IMR-90 (cell line): ENCODE results near the gene EGFR. TPM values are rescaled to one million over a fixed set of nuclear protein-coding genes. Genes with fewer than 3 reads are reported as not detected.
A peak's percentile ranks its signal among the peaks of the same experiment; 100 is the strongest.

Source experiments
- ATAC-seq: fragments of 200-7000 bp; cut with Tn5 transposase; 2 replicates; pipeline ENCODE4 v1.9.1; 2020; ENCODE audit warnings: low read depth, mild to moderate bottlenecking, moderate library complexity
- BruUV-seq: library from RNA; stranded (reverse); fragments of 400-500 nt; replicated peaks from 2 replicates; lab custom pipeline; 2021; lab: Mats Ljungman, UMichigan
- CTCF ChIA-PET: fragments of 300-600 bp; formaldehyde crosslinking; extraction: SDS; loops from one replicate; lab custom pipeline; 2021; ENCODE audit warnings: antibody characterized with exemption; lab: Yijun Ruan, JAX
- POLR2A ChIA-PET: fragments of 300-600 bp; sonication (Branson Sonifier 250); formaldehyde crosslinking; loops from one replicate; lab custom pipeline; 2022; ENCODE audit warnings: antibody characterized with exemption; ENCODE audit not compliant: unreplicated experiment; lab: Charles Lee
- DNase-seq: peaks from one replicate; pipeline ENCODE4 v3.0.0; 2013
- H2AFZ ChIP-seq: replicated peaks from 2 replicates; pipeline ENCODE3; 2013; ENCODE audit warnings: low read length, mild to moderate bottlenecking; ENCODE audit not compliant: poor library complexity
- H2AK5ac ChIP-seq: 2 replicates; pipeline ENCODE4 v1.6.1; 2013; ENCODE audit warnings: low read depth, low read length, inconsistent platforms
- H2AK9ac ChIP-seq: replicated peaks from 2 replicates; pipeline ENCODE3; 2013; ENCODE audit warnings: mild to moderate bottlenecking, low read depth, low read length, moderate library complexity; ENCODE audit not compliant: poor library complexity
- H2BK120ac ChIP-seq: 2 replicates; pipeline ENCODE4 v1.6.1; 2013; ENCODE audit warnings: low read depth, low read length, inconsistent platforms
- H2BK15ac ChIP-seq: 3 replicates; pipeline ENCODE4 v1.6.1; 2013; ENCODE audit warnings: low read depth, low read length, inconsistent platforms
- H2BK20ac ChIP-seq: 2 replicates; pipeline ENCODE4 v1.6.1; 2013; ENCODE audit warnings: low read depth, mild to moderate bottlenecking, inconsistent platforms, low read length, moderate library complexity
- H2BK5ac ChIP-seq: 2 replicates; pipeline ENCODE4 v1.6.1; 2013; ENCODE audit warnings: mild to moderate bottlenecking, low read depth, low read length, inconsistent platforms; ENCODE audit not compliant: poor library complexity, severe bottlenecking
- H3K14ac ChIP-seq: replicated peaks from 2 replicates; pipeline ENCODE4 v1.6.1; 2013; ENCODE audit warnings: low read depth, low read length, inconsistent platforms
- H3K18ac ChIP-seq: 2 replicates; pipeline ENCODE4 v1.6.1; 2013; ENCODE audit warnings: low read depth, low read length, control low read depth
- H3K23ac ChIP-seq: 2 replicates; pipeline ENCODE4 v1.6.1; 2013; ENCODE audit warnings: low read depth, low read length, inconsistent platforms
- H3K27ac ChIP-seq: 2 replicates; pipeline ENCODE4 v1.5.1; 2013; ENCODE audit warnings: mild to moderate bottlenecking, control low read depth, low read length; ENCODE audit not compliant: insufficient read depth
- H3K27me3 ChIP-seq: 2 replicates; pipeline ENCODE4 v1.6.1; 2013; ENCODE audit warnings: low read length; ENCODE audit not compliant: control insufficient read depth, insufficient read depth
- H3K36me3 ChIP-seq: 2 replicates; pipeline ENCODE4 v1.6.1; 2013; ENCODE audit warnings: low read length, mixed read lengths; ENCODE audit not compliant: control insufficient read depth, insufficient read depth
- H3K4ac ChIP-seq: 2 replicates; pipeline ENCODE4 v1.6.1; 2013; ENCODE audit warnings: low read depth, low read length, inconsistent platforms
- H3K4me1 ChIP-seq: 2 replicates; pipeline ENCODE4 v1.6.1; 2013; ENCODE audit warnings: low read length, mixed read lengths; ENCODE audit not compliant: control insufficient read depth, insufficient read depth
- H3K4me2 ChIP-seq: 2 replicates; pipeline ENCODE4 v1.6.1; 2013; ENCODE audit warnings: low read depth, mild to moderate bottlenecking, control low read depth, low read length, moderate library complexity
- H3K4me3 ChIP-seq: 2 replicates; pipeline ENCODE4 v1.5.1; 2013; ENCODE audit warnings: low read depth, mild to moderate bottlenecking, control low read depth, low read length, moderate library complexity; ENCODE audit not compliant: insufficient read depth
- H3K56ac ChIP-seq: 2 replicates; pipeline ENCODE4 v1.6.1; 2013; ENCODE audit warnings: low read length, inconsistent platforms; ENCODE audit not compliant: insufficient read depth; ENCODE audit errors: extremely low read depth
- H3K79me1 ChIP-seq, 2 experiments: 2 replicates each; pipeline ENCODE4 v1.6.1; 2013; ENCODE audit warnings: low read length in 2 of 2, inconsistent platforms in 1 of 2, low read depth in 1 of 2
- H3K9ac ChIP-seq: 2 replicates; pipeline ENCODE4 v1.6.1; 2013; ENCODE audit warnings: low read depth, low read length, control low read depth
- H3K9me1 ChIP-seq: 2 replicates; pipeline ENCODE4 v1.6.1; 2013; ENCODE audit warnings: low read length, inconsistent platforms; ENCODE audit not compliant: insufficient read depth
- H3K9me3 ChIP-seq: 2 replicates; pipeline ENCODE4 v1.6.1; 2013; ENCODE audit warnings: low read length; ENCODE audit not compliant: control insufficient read depth, insufficient read depth
- H4K20me1 ChIP-seq: 2 replicates; pipeline ENCODE4 v1.6.1; 2013; ENCODE audit warnings: low read length, inconsistent platforms; ENCODE audit not compliant: insufficient read depth
- H4K5ac ChIP-seq: 2 replicates; pipeline ENCODE4 v1.6.1; 2013; ENCODE audit warnings: mild to moderate bottlenecking, low read depth, low read length, control low read depth
- H4K8ac ChIP-seq, 2 experiments: 2 replicates each; pipeline ENCODE4 v1.6.1; 2013; ENCODE audit warnings: low read depth in 2 of 2, low read length in 2 of 2, control low read depth in 1 of 2, inconsistent platforms in 1 of 2
- H4K91ac ChIP-seq: 2 replicates; pipeline ENCODE4 v1.6.1; 2013; ENCODE audit warnings: low read depth, low read length, inconsistent platforms; ENCODE audit not compliant: insufficient read depth
- BHLHE40 ChIP-seq: fragments of 150-350 bp; IDR thresholded peaks from 2 replicates; pipeline ENCODE4 v1.6.1; 2016; ENCODE audit warnings: mild to moderate bottlenecking, low read depth, low read length
- CEBPB ChIP-seq: IDR thresholded peaks from 2 replicates; pipeline ENCODE4 v1.6.1; 2012; ENCODE audit warnings: low read depth, low read length, improper control_type of control experiment
- CHD1 ChIP-seq: IDR thresholded peaks from 2 replicates; pipeline ENCODE4 v1.6.1; 2012; ENCODE audit warnings: low read depth, low read length, improper control_type of control experiment
- CTCF ChIP-seq: conservative IDR thresholded peaks from 2 replicates; pipeline ENCODE4 v1.5.1; 2012; ENCODE audit warnings: mild to moderate bottlenecking, low read depth, low read length, improper control_type of control experiment
- ELK1 ChIP-seq: fragments of 150-350 bp; IDR thresholded peaks from 2 replicates; pipeline ENCODE4 v1.6.1; 2016; ENCODE audit warnings: low read depth, mild to moderate bottlenecking, low read length, moderate library complexity, borderline replicate concordance
- FOS ChIP-seq: fragments of 150-350 bp; IDR thresholded peaks from 2 replicates; pipeline ENCODE4 v1.6.1; 2016; ENCODE audit warnings: low read depth, low read length
- MAFK ChIP-seq: IDR thresholded peaks from 2 replicates; pipeline ENCODE4 v1.6.1; 2012; ENCODE audit warnings: low read depth, low read length, improper control_type of control experiment
- MAZ ChIP-seq: IDR thresholded peaks from 2 replicates; pipeline ENCODE4 v1.6.1; 2012; ENCODE audit warnings: low read depth, mild to moderate bottlenecking, low read length, improper control_type of control experiment, moderate library complexity, borderline replicate concordance
- MXI1 ChIP-seq: IDR thresholded peaks from 2 replicates; pipeline ENCODE4 v1.6.1; 2012; ENCODE audit warnings: low read depth, mild to moderate bottlenecking, low read length, moderate library complexity, borderline replicate concordance
- NFE2L2 ChIP-seq: fragments of 150-350 bp; IDR thresholded peaks from 2 replicates; pipeline ENCODE4 v1.6.1; 2016; ENCODE audit warnings: low read depth, mild to moderate bottlenecking, low read length
- POLR2A ChIP-seq: IDR thresholded peaks from 2 replicates; pipeline ENCODE4 v1.6.1; 2012; ENCODE audit warnings: mild to moderate bottlenecking, low read depth, low read length
- RAD21 ChIP-seq: IDR thresholded peaks from 2 replicates; pipeline ENCODE4 v1.6.1; 2012; ENCODE audit warnings: low read length, improper control_type of control experiment
- RCOR1 ChIP-seq: IDR thresholded peaks from 2 replicates; pipeline ENCODE4 v1.6.1; 2012; ENCODE audit warnings: mild to moderate bottlenecking, low read length, improper control_type of control experiment; ENCODE audit not compliant: insufficient replicate concordance
- RFX5 ChIP-seq: IDR thresholded peaks from 2 replicates; pipeline ENCODE4 v1.8.0; 2012; ENCODE audit warnings: low read depth, mild to moderate bottlenecking, low read length, moderate library complexity
- SMC3 ChIP-seq: fragments of 150-350 bp; IDR thresholded peaks from 2 replicates; pipeline ENCODE4 v1.6.1; 2016; ENCODE audit warnings: low read depth, mild to moderate bottlenecking, antibody characterized with exemption, low read length, moderate library complexity
- USF2 ChIP-seq: fragments of 150-350 bp; IDR thresholded peaks from 2 replicates; pipeline ENCODE4 v1.6.1; 2017; ENCODE audit warnings: mild to moderate bottlenecking, antibody characterized with exemption, low read length, low read depth
- WGBS, 2 experiments: methylation state at CpG; one replicate each; pipeline versions ENCODE4 v1.1.5 to v1.1.7; 2013; ENCODE audit warnings: missing lambda C conversion rate in 2 of 2; ENCODE audit not compliant: insufficient read length in 1 of 2; ENCODE audit errors: extremely low coverage in 2 of 2; 5-methylcytosine and 5-hydroxymethylcytosine counted together
- dilution Hi-C: fragments of 300-500 bp; cut with HindIII; formaldehyde crosslinking; loops from one replicate; pipeline ENCODE4 v1.14.3; 2018; ENCODE audit warnings: low sequenced_read_pairs; ENCODE audit not compliant: unreplicated experiment
- in situ Hi-C: fragments of 300-500 bp; cut with MboI; formaldehyde crosslinking; loops from 3 replicates; pipeline ENCODE4 v1.14.3; 2019; ENCODE audit warnings: low sequenced_read_pairs, inconsistent platforms, mixed read lengths
- intact Hi-C: fragments of 100-400 bp; cut with micrococcal nuclease; formaldehyde crosslinking; loops from 2 replicates; pipeline ENCODE4 v1.10.0; 2022
- polyA plus RNA-seq, 3 experiments: library from polyadenylated mRNA; depleted of rRNA; stranded (reverse); fragments of >200 nt; gene quantifications; 2 replicates each; pipeline ENCODE4 v1.2.3, GENCODE V29; 2012; ENCODE audit warnings: low replicate concordance in 1 of 3
- total RNA-seq: library from RNA; depleted of rRNA; stranded (reverse); fragments of >200 nt; gene quantifications from 2 replicates; pipeline ENCODE4 v1.2.3, GENCODE V29; 2012

The EGFR gene
- total and polyA plus RNA-seq, 2 of the 4 experiments (the other 2 are of a cell fraction): 36.9 to 60.4 TPM

GRCh38 chr7:54991341-54991740 lies 27.5 kb upstream of the EGFR start:
- H3K79me1 ChIP-seq: peaks cover 0 to 11% of the 10 kb centered on the region in 2 experiments; a peak in 1 of 4 replicates
- no peaks in the 10 kb centered on the region for H3K9me3 ChIP-seq
- ChIA-PET CTCF (no interaction called here), POLR2A (no interaction called here)
- H4K20me1 ChIP-seq: no peaks in the 10 kb centered on the region
- no peak overlapping the region for H2BK5ac ChIP-seq
- in situ Hi-C loops: no loop called here
- H3K4me3 ChIP-seq: no peak overlapping the region
- H3K4ac ChIP-seq: no peak overlapping the region
- no peaks in the 10 kb centered on the region for H3K36me3 ChIP-seq
- H3K27me3 ChIP-seq: no peaks in the 10 kb centered on the region
- peaks cover 11% of the 10 kb centered on the region for H3K9me1 ChIP-seq
- ATAC-seq (no peak), DNase-seq (no peak)
- intact Hi-C loops: no loop called here
- H2AFZ ChIP-seq: peak overlapping the region; percentile 35
- H3K9ac ChIP-seq: no peak overlapping the region
- H4K8ac ChIP-seq: no peak overlapping the region
- peak overlapping the region; percentile 5; the same call in 1 of the 2 replicates for H2AK5ac ChIP-seq
- no peak overlapping the region for H3K27ac ChIP-seq
- no peak overlapping the region for H4K5ac ChIP-seq
- H3K14ac ChIP-seq: no peak overlapping the region
- no peak overlapping the region for H3K56ac ChIP-seq
- TF ChIP-seq RCOR1 (no peak), USF2 (no peak), CHD1 (no peak), CEBPB (no peak), CTCF (no peak), SMC3 (no peak), MAFK (no peak), ELK1 (no peak), MXI1 (no peak), POLR2A (no peak), RAD21 (no peak), RFX5 (no peak), FOS (no peak), BHLHE40 (no peak), NFE2L2 (no peak), MAZ (no peak)
- H3K4me1 ChIP-seq: peaks cover 9% of the 10 kb centered on the region; the same call in 1 of the 2 replicates
- H2BK15ac ChIP-seq: no peak overlapping the region
- no peak overlapping the region for H3K18ac ChIP-seq
- dilution Hi-C loops: no loop called here
- no peak overlapping the region for H4K91ac ChIP-seq
- H2BK120ac ChIP-seq: no peak overlapping the region
- no peak overlapping the region for H2AK9ac ChIP-seq
- H3K23ac ChIP-seq: no peak overlapping the region
- no peak overlapping the region for H3K4me2 ChIP-seq
- WGBS, 2 experiments: 82% methylated on average over 7 of the region's 13 CpGs; no CpG with 5 or more reads in 1 of the 2 experiments
- H2BK20ac ChIP-seq: no peak overlapping the region
- no TSS peak for BruUV-seq
